Activated CD4-positive, alpha-beta T cell treated with anti-CD3 and anti-CD28 coated beads, Interleukin-2, amount 50 U/mL, for 16 hours (primary cell): ENCODE data around the gene KRTAP4-1.
"Not testable (repeated sequence)": the region's sequence is repeated elsewhere in the genome, so short reads cannot be mapped to it uniquely, and the experiment has no call there.

Experiments used
- DNase-seq: peaks from one replicate; pipeline ENCODE4 v3.0.0-alpha.2; 2020

The KRTAP4-1 gene

GRCh38 chr17:41168121-41168520, 16.6 kb downstream of the KRTAP4-1 start, which contains the start of gene KRTAP4-3:
KRTAP4-3 (minus strand) TSS chr17:41168221; CDS start chr17:41168172, 49 bp downstream.
- DNase-seq: no peak

GRCh38 chr17:41167561-41167960, 17.1 kb downstream of the KRTAP4-1 start:
- no peak for DNase-seq

DNA sequence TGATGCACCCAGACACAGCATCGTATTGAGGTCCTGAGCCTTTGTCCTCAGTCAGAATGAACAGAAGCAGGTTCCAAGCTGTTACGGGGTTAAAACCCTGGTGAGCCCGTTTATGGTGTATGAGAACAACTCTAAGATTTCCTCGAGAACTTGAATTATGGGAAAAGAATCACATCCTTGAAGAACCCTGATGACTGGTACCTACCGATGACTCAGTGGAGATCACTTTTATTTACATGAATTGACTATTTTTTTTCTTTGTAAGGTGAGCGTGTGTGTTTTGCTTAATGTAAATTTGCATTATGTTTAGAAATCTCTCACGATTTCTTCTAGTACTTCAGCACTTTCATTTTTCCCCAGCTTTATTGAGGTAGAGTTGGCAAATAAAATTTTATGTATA, 20.9 kb downstream of the KRTAP4-1 start:
- DNase-seq: no peak

GRCh38 chr17:41160648-41161047, 24.1 kb downstream of the KRTAP4-1 start, which contains the start of gene KRTAP4-4:
KRTAP4-4 (minus strand) TSS chr17:41160748; CDS start chr17:41160691, 57 bp downstream.
- DNase-seq: no peak

GRCh38 chr17:41160190-41160589, 24.5 kb downstream of the KRTAP4-1 start:
- DNase-seq: not testable (repeated sequence)

DNA sequence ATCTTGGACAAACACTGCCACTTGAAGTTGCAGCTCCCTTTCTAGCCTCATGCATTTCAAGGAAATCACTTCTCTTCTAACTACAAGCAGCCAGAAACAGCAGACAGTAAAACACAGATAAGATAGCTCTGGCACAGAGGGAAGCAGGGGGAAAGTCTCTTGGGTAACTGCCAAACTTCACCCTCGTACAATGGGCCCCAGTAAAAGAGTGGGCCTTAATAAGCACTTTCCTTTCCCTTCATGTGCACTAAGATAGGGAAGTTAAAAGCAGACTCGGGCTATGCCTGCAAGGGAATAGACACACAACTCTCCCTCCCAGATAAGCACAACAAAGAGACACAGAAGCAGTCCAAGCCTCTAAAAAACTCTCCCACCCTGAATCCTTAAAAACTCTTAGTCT, 30.9 kb downstream of the KRTAP4-1 start:
- DNase-seq: no peak

DNA sequence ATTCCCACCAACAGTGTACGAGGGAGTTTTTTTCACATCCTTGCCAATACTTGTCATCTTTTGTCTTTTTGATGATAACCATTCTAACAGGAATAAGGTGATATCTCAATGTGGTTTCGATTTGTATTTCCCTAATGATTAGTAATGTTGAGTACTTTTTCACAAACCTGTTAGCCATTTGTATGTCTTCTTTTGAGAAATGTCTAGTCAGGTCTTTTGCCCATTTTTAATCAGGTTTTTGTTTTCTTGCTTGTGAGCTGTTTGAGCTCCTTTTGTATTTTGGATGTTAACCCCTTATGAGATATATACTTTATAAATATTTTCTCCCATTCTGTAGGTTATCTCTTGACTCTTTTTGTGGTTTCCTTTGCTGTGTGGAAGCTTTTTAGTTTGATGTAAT, 33.2 kb downstream of the KRTAP4-1 start:
- no peak for DNase-seq

GRCh38 chr17:41150026-41150425, 34.7 kb downstream of the KRTAP4-1 start:
- no peak for DNase-seq

GRCh38 chr17:41149652-41149985, 35.1 kb downstream of the KRTAP4-1 start, which contains the start of gene KRTAP4-5:
KRTAP4-5 (minus strand) TSS chr17:41149825; CDS start chr17:41149767, 58 bp downstream.
- DNase-seq: no peak

DNA sequence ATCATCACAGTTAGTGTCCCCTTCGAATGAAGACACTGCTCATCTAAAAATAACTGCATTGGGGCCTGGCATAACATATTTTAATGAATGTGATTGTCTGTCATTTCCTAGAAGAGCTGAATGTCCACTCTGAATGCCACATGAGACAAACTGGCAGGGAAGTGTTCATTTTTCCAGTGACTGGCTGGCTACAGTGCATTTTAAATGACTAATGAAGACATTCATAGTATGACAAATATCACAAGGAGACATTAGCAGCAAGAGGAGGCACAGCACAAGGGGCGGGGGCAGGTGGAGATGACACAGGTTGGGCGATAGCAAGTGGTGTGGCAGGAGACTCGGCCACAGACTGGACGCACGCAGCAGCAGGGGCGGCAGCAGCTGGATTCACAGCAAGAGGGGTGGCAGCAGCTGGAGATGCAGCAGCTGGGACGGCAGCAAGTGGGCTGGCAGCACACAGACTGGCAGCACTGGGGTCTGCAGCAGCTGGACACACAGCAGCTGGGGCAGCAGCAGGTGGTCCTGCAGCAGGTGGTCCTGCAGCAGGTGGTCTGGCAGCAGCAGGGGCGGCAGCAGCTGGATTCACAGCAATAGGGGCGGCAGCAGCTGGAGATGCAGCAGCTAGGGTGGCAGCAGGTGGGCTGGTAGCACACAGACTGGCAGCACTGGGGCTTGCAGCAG, 35.6 kb downstream of the KRTAP4-1 start:
- DNase-seq: not testable (repeated sequence)

GRCh38 chr17:41147531-41148204, 37.0 kb downstream of the KRTAP4-1 start:
- DNase-seq: no peak

GRCh38 chr17:41145261-41145660, 39.5 kb downstream of the KRTAP4-1 start:
- no peak for DNase-seq

- DNase-seq: no peak
Observed at GRCh38 chr17:41144846-41145245, 39.9 kb downstream of the KRTAP4-1 start.

GRCh38 chr17:41141361-41141760, 43.4 kb downstream of the KRTAP4-1 start:
- no peak for DNase-seq

- no peak for DNase-seq
Observed at GRCh38 chr17:41140360-41141131, 44.2 kb downstream of the KRTAP4-1 start, which contains the start of gene KRTAP4-6. KRTAP4-6 (minus strand) TSS chr17:41140544; CDS start chr17:41140487, 57 bp downstream.

DNA sequence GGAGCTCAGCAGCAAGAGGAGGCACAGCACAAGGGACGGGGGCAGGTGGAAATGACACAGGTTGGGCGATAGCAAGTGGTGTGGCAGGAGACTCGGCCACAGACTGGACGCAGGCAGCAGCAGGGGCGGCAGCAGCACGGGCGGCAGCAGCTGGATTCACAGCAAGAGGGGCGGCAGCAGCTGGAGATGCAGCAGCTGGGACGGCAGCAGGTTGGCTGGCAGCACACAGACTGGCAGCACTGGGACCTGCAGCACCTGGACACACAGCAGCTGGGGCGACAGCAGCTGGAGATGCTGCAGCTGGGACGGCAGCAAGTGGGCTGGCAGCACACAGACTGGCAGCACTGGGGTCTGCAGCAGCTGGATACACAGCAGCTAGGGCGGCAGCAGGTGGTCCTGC, 44.8 kb downstream of the KRTAP4-1 start:
- DNase-seq: not testable (repeated sequence)
